Stimulated activated CD8-positive, alpha-beta memory T cell treated with anti-CD3 and anti-CD28 coated beads, Interleukin-12 subunit alpha, Interleukin-12 subunit beta, amount 100 ng/mL, for 1 hour (primary cell): ENCODE data around the gene CFAP45.
"Not testable (repeated sequence)": the region's sequence is repeated elsewhere in the genome, so short reads cannot be mapped to it uniquely, and the experiment has no call there.

Source experiments
- DNase-seq: peaks from one replicate; pipeline ENCODE4 v3.0.0-alpha.2; 2020; ENCODE audit warnings: low read depth

CFAP45 gene

GRCh38 chr1:159904036-159904435 lies 4.1 kb upstream of the CFAP45 start:
- DNase-seq: not testable (repeated sequence)

DNA sequence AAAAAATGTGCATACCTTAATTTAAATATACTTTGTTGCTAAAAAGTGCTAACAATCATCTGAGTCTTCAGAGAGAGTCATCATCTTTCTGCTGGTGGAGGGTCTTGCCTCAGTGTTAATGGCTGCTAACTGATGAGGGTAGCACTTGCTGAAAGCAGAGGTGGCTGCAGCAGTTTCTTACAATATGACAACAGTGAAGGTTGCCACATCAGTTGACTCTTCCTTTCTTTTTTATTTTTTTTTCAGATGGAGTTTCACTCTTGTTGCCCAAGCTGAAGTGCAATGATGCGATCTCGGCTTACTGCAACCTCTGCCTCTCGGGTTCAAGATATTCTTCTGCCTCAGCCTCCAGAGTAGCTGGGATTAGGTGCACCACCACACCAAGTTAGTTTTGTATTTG lies 2.6 kb upstream of the CFAP45 start:
- DNase-seq: no peak

GRCh38 chr1:159900755-159901360 lies 893 bp upstream of the CFAP45 start:
- no peak for DNase-seq

DNA sequence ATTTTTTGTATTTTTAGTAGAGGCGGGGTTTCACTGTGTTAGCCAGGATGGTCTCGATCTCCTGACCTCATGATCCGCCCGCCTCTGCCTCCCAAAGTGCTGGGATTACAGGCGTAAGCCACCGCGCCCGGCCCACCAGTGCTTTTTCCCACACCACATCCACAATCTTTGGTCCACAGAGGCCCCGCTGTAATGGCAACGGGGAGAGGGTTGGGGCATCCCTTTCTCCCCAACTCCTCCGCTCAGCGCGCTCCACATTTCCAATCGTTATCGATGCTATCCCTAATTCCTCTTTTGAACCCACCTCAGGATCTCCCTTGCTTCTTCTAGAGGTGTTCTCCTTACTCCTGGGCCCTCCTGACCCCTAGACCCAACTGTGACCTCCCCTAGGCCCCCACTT lies 331 bp downstream of the CFAP45 start:
- DNase-seq: not testable (repeated sequence)

DNA sequence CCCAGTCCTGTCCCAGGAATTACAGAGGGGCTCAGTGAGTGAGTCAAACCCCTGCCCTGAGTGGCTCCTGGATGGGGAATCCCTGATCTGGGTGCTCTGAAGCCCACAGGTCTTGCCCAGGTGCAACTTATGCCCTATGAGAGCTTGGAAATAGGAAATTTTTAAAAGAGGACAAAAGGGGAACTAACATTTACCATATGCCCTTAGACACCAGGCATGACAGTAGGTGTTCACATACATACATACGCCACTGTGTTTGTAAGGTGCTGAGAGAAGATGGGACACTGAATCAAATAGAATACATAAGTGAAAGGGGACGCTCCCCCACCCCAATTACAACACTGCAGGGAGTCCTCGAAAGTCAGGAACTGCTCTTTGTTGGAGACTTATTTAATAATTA lies 1.4 kb downstream of the CFAP45 start:
- no peak for DNase-seq

DNA sequence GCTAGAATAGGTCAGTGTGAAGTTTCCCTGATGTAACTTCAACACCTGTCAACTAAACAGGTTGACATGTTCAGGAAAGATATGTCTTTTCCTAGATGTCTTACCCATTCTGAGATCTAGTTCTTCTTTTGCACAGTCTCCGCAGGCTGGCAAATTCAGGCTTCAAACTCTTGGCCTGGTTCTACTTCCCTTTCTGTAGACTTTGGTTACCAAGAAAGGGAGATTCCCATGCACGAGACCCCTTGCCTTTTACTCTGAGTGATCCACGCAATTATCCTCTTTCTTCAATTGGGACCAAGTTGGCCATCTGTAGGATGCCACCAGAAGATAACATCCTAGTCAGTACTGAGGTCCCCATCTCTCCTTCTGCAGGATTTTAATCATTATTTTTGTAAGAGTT lies 2.0 kb downstream of the CFAP45 start:
- DNase-seq: no peak

- DNase-seq: no peak
Observed at GRCh38 chr1:159896546-159896930, 3.4 kb downstream of the CFAP45 start.

DNA sequence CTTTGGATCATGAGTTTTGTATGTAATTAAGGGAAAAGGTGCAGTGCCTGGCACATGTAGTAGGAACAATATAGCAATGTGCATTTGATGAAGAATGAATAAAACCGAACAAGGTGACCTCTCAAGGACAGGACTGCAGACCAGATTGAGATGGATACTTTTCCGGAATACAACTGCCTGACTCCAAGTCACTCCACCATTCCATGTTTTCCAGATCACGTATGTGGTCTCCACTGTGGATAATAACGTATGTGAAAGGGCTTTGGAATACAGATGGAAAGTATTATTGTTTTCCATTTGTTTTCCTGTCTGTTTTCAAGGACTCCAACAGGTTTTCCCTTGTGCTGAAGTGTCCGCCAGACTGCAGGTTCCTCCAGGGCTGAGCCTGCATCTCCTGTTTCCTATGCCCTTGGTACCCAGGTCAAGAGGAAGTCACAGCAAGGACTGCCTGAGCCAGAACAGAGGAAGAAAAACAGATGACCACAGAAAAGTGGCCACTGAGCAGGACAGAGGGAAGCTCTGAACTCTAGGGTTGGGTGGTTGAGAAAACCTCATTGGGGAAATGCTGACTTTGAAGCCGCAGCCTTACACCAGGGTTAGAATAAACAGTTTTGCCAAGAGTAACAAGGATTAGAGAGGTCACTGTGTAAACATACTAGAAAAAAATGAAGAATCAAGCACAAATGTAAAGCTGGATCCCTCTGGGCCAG lies 4.0 kb downstream of the CFAP45 start:
- DNase-seq: no peak

- DNase-seq: no peak
Observed at GRCh38 chr1:159895286-159895685, 4.7 kb downstream of the CFAP45 start.

GRCh38 chr1:159892944-159893343 lies 7.0 kb downstream of the CFAP45 start:
- DNase-seq: no peak

GRCh38 chr1:159891275-159892157 lies 8.4 kb downstream of the CFAP45 start:
- DNase-seq: peak; percentile 66

GRCh38 chr1:159890390-159890789 lies 9.6 kb downstream of the CFAP45 start:
- no peak for DNase-seq

DNA sequence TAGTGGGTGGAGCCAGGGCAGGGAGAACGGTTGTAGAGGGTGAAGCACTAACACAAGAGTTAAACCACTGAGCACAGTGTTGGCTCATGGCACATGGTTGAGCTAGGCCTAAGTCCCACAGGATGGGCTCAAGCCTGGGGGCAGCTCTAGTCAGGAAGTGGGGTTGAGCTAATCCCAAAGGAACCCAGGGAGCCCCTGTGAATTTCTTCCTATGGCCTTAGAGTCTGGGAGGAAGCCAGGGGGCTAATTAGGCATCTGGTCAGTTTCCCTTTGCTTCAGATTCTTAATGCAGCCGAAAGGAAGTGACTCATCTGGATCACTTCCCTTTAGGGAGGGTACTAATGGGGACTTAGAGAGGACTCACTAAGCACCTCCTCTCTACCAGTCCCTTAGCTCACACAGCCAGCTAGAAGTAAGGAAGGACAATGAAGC lies 10.1 kb downstream of the CFAP45 start:
- no peak for DNase-seq

GRCh38 chr1:159889202-159889601 lies 10.8 kb downstream of the CFAP45 start:
- DNase-seq: no peak

GRCh38 chr1:159884296-159884695 lies 15.7 kb downstream of the CFAP45 start:
- DNase-seq: no peak

GRCh38 chr1:159883134-159883533 lies 16.8 kb downstream of the CFAP45 start:
- DNase-seq: no peak

DNA sequence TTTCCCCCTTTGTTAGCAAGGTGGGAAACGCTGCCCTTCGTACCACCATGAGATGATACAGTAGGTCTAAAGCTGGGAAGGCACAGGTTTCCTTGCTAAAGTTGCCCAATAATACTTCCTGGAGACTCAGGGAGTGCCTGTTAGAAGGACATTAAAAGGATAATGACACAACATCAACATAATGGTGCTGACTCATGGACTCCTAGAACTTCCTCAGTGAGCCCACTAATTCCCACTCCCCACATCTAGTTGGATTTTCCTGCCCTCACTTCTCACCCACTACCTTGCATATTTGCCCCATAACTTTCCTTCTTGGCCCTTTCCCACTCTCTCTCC lies 17.5 kb downstream of the CFAP45 start:
- DNase-seq: no peak

DNA sequence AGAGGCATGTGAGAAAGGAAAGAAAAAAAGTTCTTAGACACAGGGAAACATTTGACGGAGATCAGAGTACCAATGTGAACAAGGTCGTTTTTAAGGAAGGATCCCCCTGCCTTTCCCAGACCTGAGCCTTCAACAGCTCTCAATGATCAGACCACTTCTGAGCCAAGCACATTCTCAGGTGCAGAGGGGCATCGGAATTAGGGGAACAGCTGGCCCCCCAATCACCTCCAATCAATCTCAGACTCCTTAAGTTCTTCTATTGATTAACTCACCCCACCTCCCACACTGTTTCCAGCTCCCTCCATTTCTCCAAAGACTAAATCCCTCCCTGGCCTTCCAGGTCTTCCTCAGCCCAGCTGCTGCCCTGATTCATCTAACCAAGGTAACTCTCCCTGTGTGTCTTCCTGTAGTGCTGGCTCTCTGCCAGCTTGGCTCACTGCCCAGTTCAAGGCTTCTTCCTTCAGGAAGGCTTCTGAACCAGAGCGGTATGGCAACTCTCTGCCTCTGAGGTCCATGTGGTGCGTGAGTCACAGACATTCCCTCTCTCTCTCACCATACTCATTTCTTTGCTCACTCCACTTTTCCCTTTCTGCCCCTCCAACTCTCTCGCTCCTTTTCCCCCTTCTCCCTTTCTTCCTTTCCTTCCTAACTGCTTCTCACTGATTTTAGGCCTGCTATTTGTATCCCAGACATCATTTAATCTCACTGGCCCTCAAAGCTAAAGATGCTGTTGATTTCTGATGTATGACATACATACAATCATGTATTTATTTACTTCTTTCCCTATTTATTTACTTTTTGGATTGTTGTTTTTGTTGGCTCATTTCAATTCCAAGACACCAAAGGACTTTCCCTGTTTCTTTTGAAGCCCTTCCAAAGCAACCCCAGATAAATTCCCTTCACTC lies 18.1 kb downstream of the CFAP45 start:
- DNase-seq: no peak

GRCh38 chr1:159880430-159880829 lies 19.5 kb downstream of the CFAP45 start:
- no peak for DNase-seq

DNA sequence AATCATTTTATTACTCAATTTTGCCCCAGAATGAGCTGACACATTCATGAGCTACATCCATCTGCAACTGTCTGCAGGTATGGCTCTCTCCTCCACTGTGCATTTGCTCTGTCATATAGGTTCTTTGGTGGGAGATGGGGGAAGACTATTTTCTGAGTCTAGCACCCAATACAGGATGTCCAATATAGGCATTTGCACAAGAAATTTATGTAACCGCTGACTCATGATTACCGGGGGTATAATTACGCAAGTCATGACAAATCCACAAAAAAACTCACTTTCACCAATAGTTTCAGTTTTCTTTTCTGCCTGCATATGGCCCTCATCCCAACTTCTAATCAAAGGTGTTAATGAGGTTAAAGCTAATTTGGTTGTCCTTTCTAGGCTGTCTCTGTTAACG lies 20.0 kb downstream of the CFAP45 start:
- DNase-seq: no peak

DNA sequence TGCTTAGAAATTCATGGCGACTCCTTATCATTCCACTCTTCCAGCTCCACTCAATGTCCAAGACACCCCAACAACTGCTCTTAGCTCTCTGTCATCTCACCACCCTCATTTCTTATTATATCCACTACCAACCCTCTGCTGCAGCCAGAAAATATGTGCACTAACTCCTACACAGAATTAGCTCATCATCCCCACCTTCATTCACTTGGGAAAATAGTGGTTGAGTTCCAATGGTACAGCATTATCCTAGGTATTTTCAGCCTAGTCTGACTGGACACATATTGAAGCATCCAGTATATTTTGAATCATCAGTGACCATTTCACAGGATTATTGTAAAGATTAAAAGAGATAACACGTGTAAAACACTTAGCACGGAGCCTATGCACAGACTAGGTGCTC lies 20.8 kb downstream of the CFAP45 start:
- DNase-seq: no peak
